ENCODE data around the gene BCAM.
"Not testable (repeated sequence)": the region's sequence is repeated elsewhere in the genome, so short reads cannot be mapped to it uniquely, and the experiment has no call there.

Gene BCAM

GRCh38 chr19:44777715-44778347 lies 31.1 kb upstream of the BCAM start, which contains the start of gene CBLC:
Gene CBLC, plus strand, starts transcription at chr19:44777890. Its CDS starts 42 bp downstream, at chr19:44777932.
- Histone ChIP-seq H3K27me3 (ENCODE audit: insufficient read depth, poor library complexity, severe bottlenecking) (no peaks in the 10 kb centered on the region), H3K4me3 (replicated peaks; ENCODE audit: insufficient read depth, low read length) (no peak within 1 kb of the TSS), H3K27ac (replicated peaks) (no peak within 1 kb of the TSS)
- DNase-seq (ENCODE audit: low read depth in 1 of 2, low spot score in 1 of 2): no peak
- no peak for TF ChIP-seq REST (IDR thresholded peaks at IDR 0.05; ENCODE audit: insufficient replicate concordance, low read depth)
- no peak for TF ChIP-seq POLR2AphosphoS5 (IDR thresholded peaks at IDR 0.05; ENCODE audit: low read depth)
- TF ChIP-seq SPI1 (IDR thresholded peaks at IDR 0.05; ENCODE audit: borderline replicate concordance, low read depth): no peak
- no peak for TF ChIP-seq CTCF (IDR thresholded peaks at IDR 0.05; ENCODE audit: insufficient read depth, low read length)
- no peak for TF ChIP-seq GABPA (IDR thresholded peaks at IDR 0.05; ENCODE audit: low read depth)

- TF ChIP-seq SPI1 (IDR thresholded peaks at IDR 0.05; ENCODE audit: borderline replicate concordance, low read depth): no peak
- TF ChIP-seq POLR2AphosphoS5 (IDR thresholded peaks at IDR 0.05; ENCODE audit: low read depth): no peak
- TF ChIP-seq REST (IDR thresholded peaks at IDR 0.05; ENCODE audit: insufficient replicate concordance, low read depth): no peak
- no peak for TF ChIP-seq CTCF (IDR thresholded peaks at IDR 0.05; ENCODE audit: insufficient read depth, low read length)
- no peak for TF ChIP-seq GABPA (IDR thresholded peaks at IDR 0.05; ENCODE audit: low read depth)
- no peak overlapping the region for H3K4me3 ChIP-seq (replicated peaks; ENCODE audit: insufficient read depth, low read length)
- DNase-seq (ENCODE audit: low read depth in 1 of 2, low spot score in 1 of 2): no peak
- no peak overlapping the region for H3K27ac ChIP-seq (replicated peaks)
- H3K27me3 ChIP-seq (ENCODE audit: insufficient read depth, poor library complexity, severe bottlenecking): no peaks in the 10 kb centered on the region
Observed at GRCh38 chr19:44779150-44779549, 29.8 kb upstream of the BCAM start.

GRCh38 chr19:44781694-44782093 lies 27.2 kb upstream of the BCAM start:
- H3K27ac ChIP-seq (replicated peaks); DNase-seq (ENCODE audit: low read depth in 1 of 2, low spot score in 1 of 2): not testable (repeated sequence)

GRCh38 chr19:44782729-44783128 lies 26.2 kb upstream of the BCAM start:
- no peak overlapping the region for H3K27ac ChIP-seq (replicated peaks)
- no peaks in the 10 kb centered on the region for H3K27me3 ChIP-seq (ENCODE audit: insufficient read depth, poor library complexity, severe bottlenecking)
- DNase-seq (ENCODE audit: low read depth in 1 of 2, low spot score in 1 of 2): no peak
- H3K4me3 ChIP-seq (replicated peaks; ENCODE audit: insufficient read depth, low read length): no peak overlapping the region
- TF ChIP-seq POLR2AphosphoS5 (IDR thresholded peaks at IDR 0.05; ENCODE audit: low read depth): no peak
- TF ChIP-seq REST (IDR thresholded peaks at IDR 0.05; ENCODE audit: insufficient replicate concordance, low read depth): no peak
- no peak for TF ChIP-seq SPI1 (IDR thresholded peaks at IDR 0.05; ENCODE audit: borderline replicate concordance, low read depth)

More at GRCh38 chr19:44781694-44782093, 27.2 kb upstream of the BCAM start:
- H3K27me3 ChIP-seq (ENCODE audit: insufficient read depth, poor library complexity, severe bottlenecking); H3K4me3 ChIP-seq (replicated peaks; ENCODE audit: insufficient read depth, low read length): not testable (repeated sequence)
